ENCODE data around the gene KCNT1.

The KCNT1 gene

GRCh38 chr9:135757356-135757755, 55.4 kb downstream of the KCNT1 start:
- no peak for TF ChIP-seq CTCF (conservative IDR thresholded peaks at IDR 0.05; ENCODE audit: low read depth, low read length)
- H3K4me3 ChIP-seq (ENCODE audit: low read depth, low read length) = no peak overlapping the region
- no peak for DNase-seq (ENCODE audit: low read depth)

- H3K4me3 ChIP-seq (ENCODE audit: low read depth, low read length) = no peak overlapping the region
- no peak for DNase-seq (ENCODE audit: low read depth)
- TF ChIP-seq CTCF (conservative IDR thresholded peaks at IDR 0.05; ENCODE audit: low read depth, low read length) = no peak
Observed at GRCh38 chr9:135758056-135758455, 56.1 kb downstream of the KCNT1 start.

- DNase-seq (ENCODE audit: low read depth) = no peak
- no peak for TF ChIP-seq CTCF (conservative IDR thresholded peaks at IDR 0.05; ENCODE audit: low read depth, low read length)
- no peak overlapping the region for H3K4me3 ChIP-seq (ENCODE audit: low read depth, low read length)
Observed at GRCh38 chr9:135758870-135759269, 56.9 kb downstream of the KCNT1 start.

- no peak for DNase-seq (ENCODE audit: low read depth)
- H3K4me3 ChIP-seq (ENCODE audit: low read depth, low read length) = no peak overlapping the region
- TF ChIP-seq CTCF (conservative IDR thresholded peaks at IDR 0.05; ENCODE audit: low read depth, low read length) = no peak
Observed at GRCh38 chr9:135759676-135760300, 57.8 kb downstream of the KCNT1 start.

- DNase-seq (ENCODE audit: low read depth) = no peak
- no peak for TF ChIP-seq CTCF (conservative IDR thresholded peaks at IDR 0.05; ENCODE audit: low read depth, low read length)
- H3K4me3 ChIP-seq (ENCODE audit: low read depth, low read length) = no peak overlapping the region
Observed at GRCh38 chr9:135760465-135760864, 58.5 kb downstream of the KCNT1 start.

GRCh38 chr9:135761150-135761844, 59.3 kb downstream of the KCNT1 start:
- no peak overlapping the region for H3K4me3 ChIP-seq (ENCODE audit: low read depth, low read length)
- no peak for TF ChIP-seq CTCF (conservative IDR thresholded peaks at IDR 0.05; ENCODE audit: low read depth, low read length)
- DNase-seq (ENCODE audit: low read depth) = no peak

GRCh38 chr9:135761845-135762168, 59.8 kb downstream of the KCNT1 start:
- no peak overlapping the region for H3K4me3 ChIP-seq (ENCODE audit: low read depth, low read length)
- no peak for TF ChIP-seq CTCF (conservative IDR thresholded peaks at IDR 0.05; ENCODE audit: low read depth, low read length)
- no peak for DNase-seq (ENCODE audit: low read depth)

Measured in choroid plexus epithelial cell (primary cell).